HFF-Myc (cell line): ENCODE measurements around the gene PICALM.

Source experiments
- DNase-seq: peaks from one replicate; pipeline ENCODE4 v3.0.0-alpha.2; 2011; ENCODE audit warnings: low read depth; ENCODE audit errors: extremely low read depth
- H3K4me3 ChIP-seq: replicated peaks from 2 replicates; pipeline ENCODE4 v1.5.1; 2011; ENCODE audit warnings: low read depth, mild to moderate bottlenecking, control low read depth, low read length
- CTCF ChIP-seq: IDR thresholded peaks from 2 replicates; pipeline ENCODE4 v1.5.1; 2012; ENCODE audit warnings: mild to moderate bottlenecking, low read depth, low read length, control low read depth; ENCODE audit errors: missing control alignments

The PICALM gene

GRCh38 chr11:85947431-85948272 is 121.2 kb downstream of the PICALM start:
- DNase-seq = peak; percentile 53
- TF ChIP-seq CTCF = no peak
- no peak overlapping the region for H3K4me3 ChIP-seq

- DNase-seq = no peak
- H3K4me3 ChIP-seq = no peak overlapping the region
- TF ChIP-seq CTCF = no peak
Observed at GRCh38 chr11:85946221-85946620, 122.7 kb downstream of the PICALM start.

- no peak for TF ChIP-seq CTCF
- H3K4me3 ChIP-seq = no peak overlapping the region
- no peak for DNase-seq
Observed at GRCh38 chr11:85945788-85946187, 123.1 kb downstream of the PICALM start.

- no peak for TF ChIP-seq CTCF
- no peak for DNase-seq
- H3K4me3 ChIP-seq = no peak overlapping the region
Observed at GRCh38 chr11:85945296-85945695, 123.6 kb downstream of the PICALM start.

GRCh38 chr11:85941380-85941973 is 127.4 kb downstream of the PICALM start:
- TF ChIP-seq CTCF = peak; percentile 54
- no peak for DNase-seq
- no peak overlapping the region for H3K4me3 ChIP-seq

- H3K4me3 ChIP-seq = no peak overlapping the region
- no peak for TF ChIP-seq CTCF
- no peak for DNase-seq
Observed at GRCh38 chr11:85939099-85940015, 129.5 kb downstream of the PICALM start.
